Measurements from ENCODE around the gene PDAP1.

- no peak for TF ChIP-seq JUND (IDR thresholded peaks at IDR 0.05)
- TF ChIP-seq CTCF (IDR thresholded peaks at IDR 0.05): no peak
- TF ChIP-seq NFIC (IDR thresholded peaks at IDR 0.05; ENCODE audit: borderline replicate concordance): no peak
- TF ChIP-seq RAD21 (IDR thresholded peaks at IDR 0.05; ENCODE audit: low read length): no peak
- TF ChIP-seq FOXM1 (IDR thresholded peaks at IDR 0.05; ENCODE audit: low read depth): no peak
- TF ChIP-seq USF1 (IDR thresholded peaks at IDR 0.05; ENCODE audit: borderline replicate concordance, low read depth): no peak
- no peak for TF ChIP-seq POLR2AphosphoS5 (IDR thresholded peaks at IDR 0.05; ENCODE audit: low read depth, low read length)
- no peak for TF ChIP-seq MAX (IDR thresholded peaks at IDR 0.05; ENCODE audit: low read depth)
- TF ChIP-seq ZBTB33 (IDR thresholded peaks at IDR 0.05; ENCODE audit: borderline replicate concordance, low read depth): no peak
Measured at GRCh38 chr7:99433158-99433557, 24.8 kb upstream of the PDAP1 start.

Data from SK-N-SH (cell line).